Right cardiac atrium (tissue), 5 donors: Measurements from ENCODE around the gene SLC6A11. TPM values are rescaled to one million over a fixed set of nuclear protein-coding genes. Genes with fewer than 3 reads are reported as not detected.

Experiments used
- ATAC-seq, 2 donors: fragments of 200-7000 bp; cut with Tn5 transposase; one replicate each; pipeline versions ENCODE4 v1.8.0 to v1.9.1; 2020; ENCODE audit warnings: moderate library complexity in 2 of 2, mild to moderate bottlenecking in 1 of 2
- DNase-seq, 3 donors: peaks; one replicate each; pipeline ENCODE4 v3.0.0-alpha.2; 2020
- H3K27ac ChIP-seq: one replicate; pipeline ENCODE4 v1.5.1; 2013; ENCODE audit warnings: mild to moderate bottlenecking, low read length, control low read depth, moderate library complexity
- H3K27me3 ChIP-seq: one replicate; pipeline ENCODE4 v1.6.1; 2013; ENCODE audit not compliant: control insufficient read depth, insufficient read depth
- H3K4me1 ChIP-seq: one replicate; pipeline ENCODE4 v1.6.1; 2013; ENCODE audit warnings: low read length; ENCODE audit not compliant: control insufficient read depth, insufficient read depth
- H3K4me3 ChIP-seq: one replicate; pipeline ENCODE4 v1.5.1; 2013; ENCODE audit warnings: low read length, control low read depth
- H3K9me3 ChIP-seq: one replicate; pipeline ENCODE4 v1.6.1; 2013; ENCODE audit warnings: low read length; ENCODE audit not compliant: control insufficient read depth
- WGBS: extraction: QIAGEN DNeasy Blood & Tissue Kit; methylation state at CpG from one replicate; pipeline ENCODE4 v1.1.7; 2013; 5-methylcytosine and 5-hydroxymethylcytosine counted together
- intact Hi-C, 4 donors: fragments of 100-400 bp; cut with DNase I; formaldehyde crosslinking; loops; one replicate each; pipeline versions ENCODE4 v1.11.0 to v1.14.0; 2022 to 2023
- polyA plus RNA-seq: library from polyadenylated mRNA; stranded (reverse); fragments of 200-250 nt; gene quantifications from one replicate; pipeline ENCODE4 v1.2.3, GENCODE V29; 2013
- total RNA-seq, 4 donors: library from RNA; stranded (reverse); fragmentation: NEBNext Ultra II Directional; extraction: Animal tissue kit (Norgen Biotek cat#: 25700); gene quantifications; one replicate each; pipeline ENCODE4 v1.2.1, GENCODE V29; 2021
- donor health status: healthy with polysubstance abuse.
- donor health status: DM: no; HTN: yes; CAD: no.
- donor health status: DM: no; HTN: no; CAD: no.
- donor health status: DM: no; HTN: yes; CAD: no; lungs with severe emphysema.
- donor health status: DM: yes; HTN: yes; CAD: no.

The SLC6A11 gene
- total and polyA plus RNA-seq, 5 donors = 0.02 TPM; not detected in 4

GRCh38 chr3:10973046-10973595 is 157.1 kb downstream of the SLC6A11 start:
- Histone ChIP-seq H3K4me3 (no peak overlapping the region), H3K27me3 (no peaks in the 10 kb centered on the region)
- 75% methylated on average over 13 of the region's 13 CpGs for WGBS

DNA sequence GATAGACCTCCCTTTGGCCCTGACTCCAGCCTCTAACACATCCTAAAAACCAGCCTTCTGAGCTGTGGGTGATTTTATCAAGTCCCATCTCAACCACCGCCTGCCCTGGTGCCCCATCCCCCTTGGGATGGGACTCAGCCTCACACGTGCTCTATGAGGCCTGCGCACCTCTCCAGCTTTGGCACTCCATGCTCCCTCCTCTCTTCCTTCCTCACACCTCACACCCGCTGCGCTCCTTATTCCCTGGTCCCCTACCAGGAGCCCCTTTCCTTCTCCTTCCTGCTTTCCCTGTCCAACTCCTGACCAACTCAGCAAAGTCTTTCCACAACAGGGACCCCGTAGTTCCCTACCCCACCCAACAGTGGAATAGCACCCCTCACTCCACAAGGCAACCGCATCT is 158.1 kb downstream of the SLC6A11 start:
- no peaks in the 10 kb centered on the region for H3K27me3 ChIP-seq
- no peak for ATAC-seq
- no peak overlapping the region for H3K27ac ChIP-seq
- H3K4me1 ChIP-seq = no peaks in the 10 kb centered on the region
- peak in 1 of 3 donors; percentile 3 for DNase-seq
- intact Hi-C loops = no loop called here
- WGBS = 83% methylated on average over 7 of the region's 7 CpGs
- H3K9me3 ChIP-seq = no peaks in the 10 kb centered on the region
- H3K4me3 ChIP-seq = no peak overlapping the region

More at GRCh38 chr3:10973046-10973595, 157.1 kb downstream of the SLC6A11 start:
- Histone ChIP-seq H3K9me3 (no peaks in the 10 kb centered on the region), H3K27ac (no peak overlapping the region), H3K4me1 (no peaks in the 10 kb centered on the region)
- ATAC-seq (no peak), DNase-seq (peak in 1 of 3 donors; percentile 13)
- intact Hi-C loops = no loop called here

DNA sequence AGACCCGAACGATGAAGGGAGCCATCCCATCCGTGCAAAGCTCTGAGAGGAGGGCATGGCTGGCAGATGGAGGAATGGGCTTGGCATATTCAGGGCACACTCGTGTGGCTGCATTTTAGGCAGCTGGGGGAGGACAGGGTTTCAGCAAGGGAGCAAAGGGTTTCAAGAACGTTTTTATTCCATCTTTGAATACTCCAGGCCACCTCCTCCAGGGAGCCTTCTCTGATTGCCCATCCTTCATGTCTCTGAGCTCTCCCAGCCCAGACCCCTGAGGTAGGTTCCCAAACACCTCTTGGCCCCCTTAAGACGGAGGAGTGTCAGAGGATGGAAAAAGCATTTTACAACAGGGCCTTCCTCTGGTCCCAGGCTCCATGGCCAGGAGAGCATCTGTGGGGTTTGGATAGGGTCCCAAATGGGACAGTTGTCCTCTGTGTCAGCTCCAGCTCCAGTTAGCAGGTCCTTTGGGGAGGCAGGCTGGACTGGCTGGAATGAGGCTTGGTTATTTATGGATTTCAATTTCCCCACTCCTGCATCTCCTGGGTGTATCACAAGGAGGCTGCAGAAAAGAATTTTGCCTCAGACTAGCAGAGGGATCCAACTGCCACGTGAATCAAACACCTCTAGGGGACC is 158.8 kb downstream of the SLC6A11 start:
- H3K27ac ChIP-seq = no peak overlapping the region
- intact Hi-C loops = no loop called here
- 63% methylated on average over 7 of the region's 7 CpGs for WGBS
- no peaks in the 10 kb centered on the region for H3K9me3 ChIP-seq
- DNase-seq = peak in 1 of 3 donors; percentile 6
- H3K4me3 ChIP-seq = no peak overlapping the region
- no peaks in the 10 kb centered on the region for H3K4me1 ChIP-seq
- H3K27me3 ChIP-seq = no peaks in the 10 kb centered on the region
- no peak for ATAC-seq

GRCh38 chr3:10975695-10976234 is 159.7 kb downstream of the SLC6A11 start:
- Histone ChIP-seq H3K9me3 (no peaks in the 10 kb centered on the region), H3K4me3 (no peak overlapping the region), H3K4me1 (no peaks in the 10 kb centered on the region), H3K27me3 (no peaks in the 10 kb centered on the region), H3K27ac (no peak overlapping the region)
- no peak for ATAC-seq
- 88% methylated on average over 1 of the region's 1 CpG for WGBS
- intact Hi-C loops = no loop called here
- no peak for DNase-seq

- DNase-seq (no peak), ATAC-seq (no peak)
- no peak overlapping the region for H3K27ac ChIP-seq
- peaks cover under 1% of the 10 kb centered on the region for H3K4me1 ChIP-seq
- H3K4me3 ChIP-seq = no peak overlapping the region
- intact Hi-C loops = no loop called here
- no peaks in the 10 kb centered on the region for H3K27me3 ChIP-seq
- H3K9me3 ChIP-seq = no peaks in the 10 kb centered on the region
- 97% methylated on average over 1 of the region's 1 CpG for WGBS
Observed at GRCh38 chr3:10976770-10977169, 160.7 kb downstream of the SLC6A11 start.

DNA sequence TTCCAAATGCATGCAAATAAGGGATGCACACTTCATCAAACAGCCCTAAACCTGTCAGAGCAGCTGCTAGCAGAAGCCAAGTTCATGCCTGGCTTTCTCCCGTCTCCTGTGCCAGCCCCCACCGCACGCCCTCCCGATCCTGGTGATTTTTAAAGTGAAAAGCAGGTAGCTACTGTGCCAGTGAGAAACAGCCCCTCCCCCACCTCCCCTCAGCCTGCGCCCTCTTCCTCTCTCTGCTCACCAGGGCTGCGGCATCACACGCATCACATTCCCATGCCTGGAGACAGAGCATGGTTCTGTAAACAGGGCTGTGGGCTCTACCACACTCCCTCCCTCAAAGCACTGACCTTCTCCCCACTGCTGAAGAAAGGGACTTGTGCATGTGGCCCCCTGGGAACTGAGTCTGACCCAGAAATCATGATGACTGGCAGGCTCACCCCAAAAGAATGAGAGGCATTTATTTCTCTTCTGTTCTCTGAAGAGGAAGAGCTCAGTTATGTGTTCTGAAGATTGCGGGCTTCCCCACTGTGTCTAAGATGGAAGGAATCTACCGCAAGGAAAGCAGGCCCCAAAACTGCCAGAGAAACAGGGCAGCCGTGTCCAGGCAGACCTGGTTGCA is 162.0 kb downstream of the SLC6A11 start:
- DNase-seq (no peak), ATAC-seq (no peak)
- no peak overlapping the region for H3K27ac ChIP-seq
- H3K9me3 ChIP-seq = no peaks in the 10 kb centered on the region
- 53% methylated on average over 10 of the region's 10 CpGs for WGBS
- intact Hi-C loops = no loop called here
- peaks cover 9% of the 10 kb centered on the region for H3K4me1 ChIP-seq
- H3K27me3 ChIP-seq = no peaks in the 10 kb centered on the region
- H3K4me3 ChIP-seq = no peak overlapping the region

DNA sequence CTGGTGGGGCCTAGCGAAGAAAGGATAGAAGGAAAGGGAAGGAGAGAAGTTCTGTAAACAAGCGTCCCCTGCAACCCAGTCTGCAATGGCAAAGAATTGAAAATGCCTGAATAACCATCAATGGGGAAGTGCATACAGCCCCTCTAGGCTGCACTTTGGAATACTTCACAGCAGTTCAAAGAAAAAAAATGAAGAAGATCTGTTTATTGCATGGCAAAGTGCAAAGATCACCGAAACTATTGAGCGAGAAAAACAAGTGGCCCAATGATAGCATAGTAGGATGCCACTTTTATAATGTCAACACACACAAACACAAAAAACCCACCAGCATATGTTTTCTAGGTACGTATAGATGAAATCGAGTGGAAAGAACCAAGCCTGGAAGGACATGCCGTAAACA is 162.9 kb downstream of the SLC6A11 start:
- Histone ChIP-seq H3K27ac (no peak overlapping the region), H3K27me3 (no peaks in the 10 kb centered on the region), H3K4me3 (no peak overlapping the region), H3K4me1 (peaks cover 14% of the 10 kb centered on the region), H3K9me3 (no peaks in the 10 kb centered on the region)
- DNase-seq = no peak
- no peak for ATAC-seq
- intact Hi-C loops = no loop called here
- 95% methylated on average over 7 of the region's 7 CpGs for WGBS

GRCh38 chr3:10980312-10980711 is 164.3 kb downstream of the SLC6A11 start:
- intact Hi-C loops = no loop called here
- DNase-seq (peak in 1 of 3 donors; percentile 73), ATAC-seq (no peak)
- no peak overlapping the region for H3K27ac ChIP-seq
- no peaks in the 10 kb centered on the region for H3K9me3 ChIP-seq
- H3K4me1 ChIP-seq = peaks cover 14% of the 10 kb centered on the region
- 25% methylated on average over 7 of the region's 7 CpGs for WGBS
- no peaks in the 10 kb centered on the region for H3K27me3 ChIP-seq
- H3K4me3 ChIP-seq = no peak overlapping the region

DNA sequence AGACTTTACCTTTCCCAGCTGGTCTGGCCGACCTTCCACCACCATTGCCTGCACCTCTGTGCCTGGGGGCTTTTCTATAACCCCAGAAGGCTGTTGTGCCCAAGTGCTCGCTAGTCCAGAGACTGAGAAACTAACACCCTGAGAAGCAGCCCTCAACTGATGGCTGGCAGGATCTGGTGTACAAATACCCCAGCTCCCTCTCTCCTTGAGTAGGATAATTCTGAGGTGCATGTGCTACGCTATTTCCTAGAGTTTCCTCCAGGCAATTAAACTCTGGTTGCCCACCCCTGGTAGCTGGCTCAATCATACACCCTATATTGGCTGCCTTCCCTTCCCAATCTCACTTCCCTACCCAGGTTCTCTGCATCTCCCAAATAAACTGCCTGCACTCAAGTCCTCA is 165.0 kb downstream of the SLC6A11 start:
- ATAC-seq = no peak
- Histone ChIP-seq H3K27me3 (no peaks in the 10 kb centered on the region), H3K27ac (no peak overlapping the region), H3K9me3 (no peaks in the 10 kb centered on the region), H3K4me1 (peaks cover 14% of the 10 kb centered on the region), H3K4me3 (no peak overlapping the region)
- WGBS = 79% methylated on average over 3 of the region's 3 CpGs
- DNase-seq = no peak
- intact Hi-C loops = no loop called here

GRCh38 chr3:10981961-10982360 is 165.9 kb downstream of the SLC6A11 start:
- WGBS = 20% methylated on average over 5 of the region's 5 CpGs
- no peaks in the 10 kb centered on the region for H3K27me3 ChIP-seq
- H3K4me1 ChIP-seq = peaks cover 14% of the 10 kb centered on the region
- ATAC-seq (peak; percentile 42 to 48), DNase-seq (no peak)
- intact Hi-C loops = loop anchor here in 1 of 4 donors (2.0 kb wide), 1 partner anchor 31 kb away; no protein-coding TSS in a partner anchor
- H3K4me3 ChIP-seq = no peak overlapping the region
- H3K27ac ChIP-seq = no peak overlapping the region
- H3K9me3 ChIP-seq = no peaks in the 10 kb centered on the region

GRCh38 chr3:10982782-10983181 is 166.8 kb downstream of the SLC6A11 start:
- ATAC-seq = no peak
- H3K9me3 ChIP-seq = no peaks in the 10 kb centered on the region
- no peak overlapping the region for H3K4me3 ChIP-seq
- no peak for DNase-seq
- peaks cover 14% of the 10 kb centered on the region for H3K4me1 ChIP-seq
- intact Hi-C loops = loop anchor here in 1 of 4 donors (2.0 kb wide), 1 partner anchor 32 kb away; no protein-coding TSS in a partner anchor
- H3K27me3 ChIP-seq = no peaks in the 10 kb centered on the region
- 4% methylated on average over 4 of the region's 4 CpGs for WGBS
- H3K27ac ChIP-seq = no peak overlapping the region
